B cell (primary cell): Measurements from ENCODE around the gene NADSYN1. TPM values are rescaled to one million over a fixed set of nuclear protein-coding genes. Genes with fewer than 3 reads are reported as not detected.
A peak's percentile ranks its signal among the peaks of the same experiment; 100 is the strongest.

ENCODE experiments used
- ATAC-seq: fragments of 200-7000 bp; cut with Tn5 transposase; one replicate; pipeline ENCODE4 v1.10.0; 2021; ENCODE audit warnings: low read depth, mild to moderate bottlenecking, moderate number of reproducible peaks, moderate library complexity
- CTCF ChIA-PET: fragments of 350-600 bp; sonication (Branson Sonifier 250); formaldehyde crosslinking; loops from one replicate; lab custom pipeline; 2021; ENCODE audit warnings: antibody characterized with exemption, inconsistent platforms; lab: Charles Lee
- POLR2A ChIA-PET: fragments of 350-600 bp; sonication (Branson Sonifier 250); formaldehyde crosslinking; loops from one replicate; lab custom pipeline; 2021; ENCODE audit warnings: antibody characterized with exemption; lab: Charles Lee
- DNase-seq: peaks from one replicate; pipeline ENCODE4 v3.0.0; 2013
- H2AFZ ChIP-seq: 2 replicates; pipeline ENCODE4 v1.6.1; 2012; ENCODE audit warnings: mild to moderate bottlenecking, low read depth, low read length; ENCODE audit not compliant: insufficient read depth, poor library complexity, severe bottlenecking
- H3K27ac ChIP-seq, 2 donors: 1 replicate in 1 of 2; 2 replicates in 1 of 2; pipeline ENCODE4 v1.5.1; 2012 to 2013; ENCODE audit warnings: low read length in 2 of 2, mild to moderate bottlenecking in 2 of 2, moderate library complexity in 1 of 2
- H3K27me3 ChIP-seq, 4 experiments: fragments of 200-600 bp in 1 of 4; sonication (generic) in 1 of 4; replicated peaks in 1 of 4; 1 replicate in 2 of 4; 2 replicates in 2 of 4; pipeline versions ENCODE4 v1.6.1 to v1.7.0; 2013 to 2016; ENCODE audit warnings: low read length in 3 of 4, mild to moderate bottlenecking in 2 of 4, mixed read lengths in 1 of 4, moderate library complexity in 1 of 4; ENCODE audit not compliant: insufficient read depth in 4 of 4, control insufficient read depth in 3 of 4; ENCODE audit errors: control extremely low read depth in 1 of 4
- H3K36me3 ChIP-seq, 2 experiments: replicated peaks in 1 of 2; 1 replicate in 1 of 2; 2 replicates in 1 of 2; pipeline versions ENCODE4 v1.6.1 to v1.7.1; 2013; ENCODE audit warnings: low read length in 1 of 2; ENCODE audit not compliant: insufficient read depth in 2 of 2, control insufficient read depth in 1 of 2; ENCODE audit errors: control extremely low read depth in 1 of 2, extremely low read depth in 1 of 2
- H3K4me1 ChIP-seq, 2 donors: fragments of 200-600 bp in 1 of 2; sonication (generic) in 1 of 2; 1 replicate in 1 of 2; 2 replicates in 1 of 2; pipeline versions ENCODE4 v1.5.1 to v1.6.1; 2013 to 2017; ENCODE audit warnings: low read length in 2 of 2; ENCODE audit not compliant: control insufficient read depth in 2 of 2, insufficient read depth in 2 of 2
- H3K4me2 ChIP-seq: replicated peaks from 2 replicates; pipeline ENCODE3; 2012; ENCODE audit warnings: mild to moderate bottlenecking, low read depth, low read length; ENCODE audit not compliant: poor library complexity, severe bottlenecking
- H3K4me3 ChIP-seq, 5 experiments: fragments of 200-600 bp in 1 of 5; sonication (generic) in 1 of 5; 1 replicate in 3 of 5; 2 replicates in 2 of 5; pipeline versions ENCODE4 v1.5.1 to v1.7.0; 2011 to 2016; ENCODE audit warnings: low read length in 4 of 5, mild to moderate bottlenecking in 4 of 5, low read depth in 2 of 5, control low read depth in 1 of 5, moderate library complexity in 1 of 5; ENCODE audit not compliant: insufficient read depth in 1 of 5; ENCODE audit errors: control extremely low read depth in 1 of 5, extremely low read depth in 1 of 5
- H3K79me2 ChIP-seq: fragments of 200-600 bp; sonication (generic); one replicate; pipeline ENCODE4 v1.6.0; 2016; ENCODE audit warnings: low read length; ENCODE audit not compliant: control insufficient read depth, insufficient read depth
- H3K9ac ChIP-seq: fragments of 200-600 bp; sonication (generic); 2 replicates; pipeline ENCODE4 v1.6.1; 2017; ENCODE audit warnings: mild to moderate bottlenecking, low read length, moderate library complexity
- H3K9me3 ChIP-seq, 3 donors: one replicate each; pipeline versions ENCODE4 v1.6.1 to v1.7.1; 2013; ENCODE audit warnings: low read length in 2 of 3; ENCODE audit not compliant: control insufficient read depth in 2 of 3, insufficient read depth in 1 of 3; ENCODE audit errors: control extremely low read depth in 1 of 3
- H4K20me1 ChIP-seq: 2 replicates; pipeline ENCODE4 v1.6.0; 2012; ENCODE audit warnings: mild to moderate bottlenecking, low read length; ENCODE audit not compliant: insufficient read depth, control insufficient read depth, poor library complexity, severe bottlenecking
- H3K27ac Mint-ChIP-seq: one replicate; pipeline ENCODE4 v1.8.0; 2021; ENCODE audit warnings: mixed read lengths
- H3K27me3 Mint-ChIP-seq: one replicate; pipeline ENCODE4 v1.8.0; 2021; ENCODE audit warnings: mixed read lengths
- H3K4me1 Mint-ChIP-seq: one replicate; pipeline ENCODE4 v1.8.0; 2021; ENCODE audit warnings: mixed read lengths
- H3K4me3 Mint-ChIP-seq: one replicate; pipeline ENCODE4 v1.8.0; 2021; ENCODE audit warnings: mixed read lengths
- H3K9me3 Mint-ChIP-seq: one replicate; pipeline ENCODE4 v1.8.0; 2022; ENCODE audit warnings: mixed read lengths; ENCODE audit not compliant: insufficient read depth
- EZH2 ChIP-seq: IDR thresholded peaks from 2 replicates; pipeline ENCODE4 v1.6.1; 2012; ENCODE audit warnings: borderline replicate concordance, low read depth, mild to moderate bottlenecking, moderate library complexity, low read length; ENCODE audit not compliant: insufficient read depth, poor library complexity, severe bottlenecking
- WGBS: methylation state at CpG from one replicate; pipeline ENCODE4 v1.1.5; 2013; ENCODE audit warnings: missing lambda C conversion rate; ENCODE audit not compliant: insufficient coverage; 5-methylcytosine and 5-hydroxymethylcytosine counted together
- intact Hi-C: fragments of 100-400 bp; cut with micrococcal nuclease; formaldehyde crosslinking; loops from one replicate; pipeline ENCODE4 v1.10.0; 2022
- polyA plus RNA-seq: library from polyadenylated mRNA; depleted of rRNA; stranded (reverse); fragments of >200 nt; gene quantifications from 2 replicates; pipeline ENCODE4 v1.2.3, GENCODE V29; 2012
- total RNA-seq, 2 donors: library from RNA; stranded (reverse); fragments of 120-200 nt in 1 of 2; gene quantifications; 1 replicate in 1 of 2; 2 replicates in 1 of 2; pipeline versions ENCODE4 v1.2.3 to v1.2.4, GENCODE V29; 2013 to 2022
- TF ChIP-seq, protein P1 (sequence below): fragments of 200-600 bp; IDR thresholded peaks from one replicate; pipeline ENCODE4 v1.8.0; 2022; ENCODE audit warnings: antibody characterized with exemption, mild to moderate bottlenecking

NADSYN1 gene
- total and polyA plus RNA-seq, 2 donors (not counting 1 experiment from before 2014, with no cell fraction given), result 153 to 222 TPM

- CTCF ChIA-PET, result interaction anchor here (1.4 kb wide), 1 partner anchor 27 kb away, joined by 4 read pairs; no protein-coding TSS in a partner anchor
- H3K4me3 ChIP-seq, result peak overlapping the region in 3 of 5 experiments; percentile 89 to 97 (median 94)
- H4K20me1 ChIP-seq, result no peaks in the 10 kb centered on the region
- ATAC-seq (no peak), DNase-seq (no peak)
- intact Hi-C loops, result no loop called here
- Mint-ChIP-seq H3K4me3 (peak overlapping the region; percentile 93), H3K27me3 (no peaks in the 10 kb centered on the region), H3K9me3 (no peaks in the 10 kb centered on the region), H3K4me1 (peaks cover 35% of the 10 kb centered on the region), H3K27ac (peak overlapping the region; percentile 62)
- H3K9me3 ChIP-seq, result peaks cover 0 to 5% (median 2%) of the 10 kb centered on the region in 3 donors
- H3K27me3 ChIP-seq, result no peaks in the 10 kb centered on the region
- H3K9ac ChIP-seq, result peak overlapping the region; percentile 96
- H3K27ac ChIP-seq, result no peak overlapping the region
- POLR2A ChIA-PET, result no interaction called here
- TF ChIP-seq EZH2, result no peak
- peaks cover 5% of the 10 kb centered on the region for H3K79me2 ChIP-seq
- H3K4me2 ChIP-seq, result peak overlapping the region; percentile 92
- 91% methylated on average over 7 of the region's 9 CpGs for WGBS
- H3K36me3 ChIP-seq, result peaks cover 0 to 18% of the 10 kb centered on the region in 2 experiments
- H3K4me1 ChIP-seq, result peaks cover 15 to 27% of the 10 kb centered on the region in 2 donors
- H2AFZ ChIP-seq, result peak overlapping the region; percentile 97
Measured at GRCh38 chr11:71446942-71447688, 5.9 kb upstream of the NADSYN1 start.

DNA sequence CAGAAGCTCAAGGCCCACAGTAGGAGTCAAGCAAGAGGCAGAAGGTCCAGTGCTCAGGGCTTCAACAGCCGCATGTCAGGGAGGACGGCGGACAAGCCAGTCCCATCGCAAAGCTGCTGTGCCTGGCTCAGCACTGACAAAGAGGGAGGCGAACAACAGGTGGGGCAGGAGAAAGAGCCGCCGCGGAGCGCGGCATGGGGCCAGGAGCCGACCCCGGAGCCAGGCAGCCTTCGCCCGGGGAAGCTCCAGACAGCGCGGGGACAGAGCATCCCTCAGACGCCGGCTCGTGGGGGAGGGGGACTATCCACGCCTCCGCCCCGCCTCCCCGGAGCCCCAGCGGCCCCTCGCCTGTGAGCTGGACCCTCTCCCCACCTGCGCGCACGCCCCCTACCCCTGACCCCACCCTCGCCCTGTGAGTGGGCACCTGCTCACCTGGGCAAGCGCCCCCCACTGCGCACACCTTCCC is 5.2 kb upstream of the NADSYN1 start:
- Histone ChIP-seq H3K27ac (peak overlapping the region in 1 of 2 donors; percentile 80), H3K4me3 (peak overlapping the region; percentile 21 to 98 (median 94)), H3K79me2 (peaks cover 5% of the 10 kb centered on the region), H3K9me3 (peaks cover 0 to 5% (median 2%) of the 10 kb centered on the region in 3 donors), H3K27me3 (no peaks in the 10 kb centered on the region), H3K9ac (peak overlapping the region; percentile 96), H4K20me1 (no peaks in the 10 kb centered on the region), H3K4me2 (peak overlapping the region; percentile 92), H3K4me1 (peaks cover 17 to 31% of the 10 kb centered on the region in 2 donors), H2AFZ (peak overlapping the region; percentile 97), H3K36me3 (peaks cover 0 to 16% of the 10 kb centered on the region in 2 experiments)
- POLR2A ChIA-PET, result no interaction called here
- no peaks in the 10 kb centered on the region for H3K27me3 Mint-ChIP-seq
- ATAC-seq (peak; percentile 10), DNase-seq (no peak)
- TF ChIP-seq EZH2, result no peak
- TF ChIP-seq, protein P1, sequence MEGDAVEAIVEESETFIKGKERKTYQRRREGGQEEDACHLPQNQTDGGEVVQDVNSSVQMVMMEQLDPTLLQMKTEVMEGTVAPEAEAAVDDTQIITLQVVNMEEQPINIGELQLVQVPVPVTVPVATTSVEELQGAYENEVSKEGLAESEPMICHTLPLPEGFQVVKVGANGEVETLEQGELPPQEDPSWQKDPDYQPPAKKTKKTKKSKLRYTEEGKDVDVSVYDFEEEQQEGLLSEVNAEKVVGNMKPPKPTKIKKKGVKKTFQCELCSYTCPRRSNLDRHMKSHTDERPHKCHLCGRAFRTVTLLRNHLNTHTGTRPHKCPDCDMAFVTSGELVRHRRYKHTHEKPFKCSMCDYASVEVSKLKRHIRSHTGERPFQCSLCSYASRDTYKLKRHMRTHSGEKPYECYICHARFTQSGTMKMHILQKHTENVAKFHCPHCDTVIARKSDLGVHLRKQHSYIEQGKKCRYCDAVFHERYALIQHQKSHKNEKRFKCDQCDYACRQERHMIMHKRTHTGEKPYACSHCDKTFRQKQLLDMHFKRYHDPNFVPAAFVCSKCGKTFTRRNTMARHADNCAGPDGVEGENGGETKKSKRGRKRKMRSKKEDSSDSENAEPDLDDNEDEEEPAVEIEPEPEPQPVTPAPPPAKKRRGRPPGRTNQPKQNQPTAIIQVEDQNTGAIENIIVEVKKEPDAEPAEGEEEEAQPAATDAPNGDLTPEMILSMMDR, result no peak
- H3K9me3 Mint-ChIP-seq, result no peaks in the 10 kb centered on the region
- peaks cover 39% of the 10 kb centered on the region for H3K4me1 Mint-ChIP-seq
- WGBS, result 9% methylated on average over 26 of the region's 31 CpGs
- CTCF ChIA-PET, result interaction anchor here (1.1 to 1.4 kb wide), 2 partner anchors 27 to 115 kb away, joined by 3 to 4 read pairs; no protein-coding TSS in a partner anchor
- peak overlapping the region; percentile 70 for H3K27ac Mint-ChIP-seq
- peak overlapping the region; percentile 93 for H3K4me3 Mint-ChIP-seq
- intact Hi-C loops, result loop anchor here (2.0 kb wide), 2 partner anchors 65 to 75 kb away; no protein-coding TSS in a partner anchor
